CD4-positive, CD25-positive, alpha-beta regulatory T cell (primary cell): ENCODE results near the gene CRB2. TPM values are rescaled to one million over a fixed set of nuclear protein-coding genes. Genes with fewer than 3 reads are reported as not detected.

Source experiments
- ATAC-seq, 2 donors: fragments of 150-1000 bp; cut with Tn5 transposase; one replicate each; pipeline ENCODE4 v1.10.0; 2021; ENCODE audit warnings: low read depth in 2 of 2, moderate number of reproducible peaks in 2 of 2, moderate library complexity in 1 of 2
- DNase-seq, 3 donors: peaks; one replicate each; pipeline versions ENCODE4 v3.0.0 to v3.0.0-alpha.2; 2012 to 2022; ENCODE audit warnings: mixed read lengths in 1 of 3
- H3K27ac ChIP-seq: one replicate; pipeline ENCODE4 v1.7.0; 2013; ENCODE audit warnings: mild to moderate bottlenecking, low read length; ENCODE audit not compliant: insufficient read depth, poor library complexity, severe bottlenecking
- H3K27me3 ChIP-seq: one replicate; pipeline ENCODE4 v1.7.0; 2013; ENCODE audit warnings: low read length; ENCODE audit not compliant: control insufficient read depth, insufficient read depth
- H3K36me3 ChIP-seq: one replicate; pipeline ENCODE4 v1.7.0; 2013; ENCODE audit warnings: mild to moderate bottlenecking, low read length, moderate library complexity; ENCODE audit not compliant: control insufficient read depth, insufficient read depth
- H3K4me1 ChIP-seq: 2 replicates; pipeline ENCODE4 v1.7.0; 2013; ENCODE audit warnings: mild to moderate bottlenecking, low read length; ENCODE audit not compliant: insufficient read depth, control insufficient read depth, poor library complexity, severe bottlenecking
- H3K4me3 ChIP-seq: one replicate; pipeline ENCODE4 v1.7.0; 2013; ENCODE audit warnings: low read depth, mild to moderate bottlenecking, low read length, moderate library complexity
- H3K9me3 ChIP-seq, 2 experiments: 1 replicate in 1 of 2; 2 replicates in 1 of 2; pipeline ENCODE4 v1.7.0; 2013; ENCODE audit warnings: low read length in 2 of 2, mild to moderate bottlenecking in 1 of 2, moderate library complexity in 1 of 2; ENCODE audit not compliant: control insufficient read depth in 2 of 2
- H3K27ac Mint-ChIP-seq, 3 donors: one replicate each; pipeline ENCODE4 v1.8.0; 2020 to 2022; ENCODE audit warnings: mild to moderate bottlenecking in 3 of 3, mixed read lengths in 3 of 3, moderate library complexity in 2 of 3
- H3K27me3 Mint-ChIP-seq: one replicate; pipeline ENCODE4 v1.8.0; 2022; ENCODE audit warnings: mild to moderate bottlenecking, mixed read lengths
- H3K36me3 Mint-ChIP-seq: one replicate; pipeline ENCODE4 v1.8.0; 2020; ENCODE audit warnings: mixed read lengths
- H3K4me1 Mint-ChIP-seq, 4 donors: one replicate each; pipeline ENCODE4 v1.8.0; 2020 to 2022; ENCODE audit warnings: mixed read lengths in 4 of 4, mild to moderate bottlenecking in 1 of 4
- H3K4me3 Mint-ChIP-seq, 4 donors: one replicate each; pipeline ENCODE4 v1.8.0; 2020 to 2022; ENCODE audit warnings: mild to moderate bottlenecking in 4 of 4, mixed read lengths in 4 of 4, moderate library complexity in 3 of 4
- H3K9me3 Mint-ChIP-seq, 7 donors: one replicate each; pipeline ENCODE4 v1.8.0; 2020 to 2022; ENCODE audit warnings: mixed read lengths in 7 of 7, mild to moderate bottlenecking in 3 of 7, moderate library complexity in 2 of 7
- polyA plus RNA-seq, 4 donors: library from polyadenylated mRNA; unstranded; fragments of 300-500 nt; fragmentation: Illumina TruSeq; gene quantifications; one replicate each; pipeline ENCODE4 v1.2.3, GENCODE V29; 2021
- total RNA-seq: library from RNA; stranded (reverse); gene quantifications from one replicate; pipeline ENCODE4 v1.2.3, GENCODE V29; 2022

The CRB2 gene
- total and polyA plus RNA-seq, 5 donors from 2014 or later = 0.03 TPM; not detected in 4

- peaks cover 0 to 3% (median 0%) of the 10 kb centered on the region in 4 donors for H3K4me1 Mint-ChIP-seq
Observed at GRCh38 chr9:123389070-123389469, 33.1 kb downstream of the CRB2 start.

GRCh38 chr9:123389698-123390097 lies 33.7 kb downstream of the CRB2 start:
- H3K27ac ChIP-seq = no peak overlapping the region
- H3K4me1 ChIP-seq = no peaks in the 10 kb centered on the region
- DNase-seq (no peak), ATAC-seq (no peak)
- Mint-ChIP-seq H3K36me3 (peaks cover 5% of the 10 kb centered on the region), H3K4me1 (peaks cover 0 to 3% (median 0%) of the 10 kb centered on the region in 4 donors), H3K9me3 (peaks cover 0 to 1% (median 0%) of the 10 kb centered on the region in 7 donors), H3K4me3 (no peak overlapping the region), H3K27me3 (no peaks in the 10 kb centered on the region), H3K27ac (no peak overlapping the region)
- H3K27me3 ChIP-seq = no peaks in the 10 kb centered on the region
- no peak overlapping the region for H3K4me3 ChIP-seq
- H3K9me3 ChIP-seq = no peaks in the 10 kb centered on the region
- H3K36me3 ChIP-seq = no peaks in the 10 kb centered on the region

More at GRCh38 chr9:123389070-123389469, 33.1 kb downstream of the CRB2 start:
- DNase-seq (no peak), ATAC-seq (no peak)
- Histone ChIP-seq H3K4me3 (no peak overlapping the region), H3K9me3 (no peaks in the 10 kb centered on the region), H3K27me3 (no peaks in the 10 kb centered on the region), H3K36me3 (no peaks in the 10 kb centered on the region), H3K27ac (no peak overlapping the region), H3K4me1 (no peaks in the 10 kb centered on the region)
- Mint-ChIP-seq H3K36me3 (peaks cover 5% of the 10 kb centered on the region), H3K27ac (no peak overlapping the region), H3K4me3 (no peak overlapping the region), H3K27me3 (no peaks in the 10 kb centered on the region), H3K9me3 (no peaks in the 10 kb centered on the region)

GRCh38 chr9:123390337-123391135 lies 34.5 kb downstream of the CRB2 start:
- no peaks in the 10 kb centered on the region for H3K36me3 ChIP-seq
- ATAC-seq = no peak
- Mint-ChIP-seq H3K27me3 (no peaks in the 10 kb centered on the region), H3K27ac (no peak overlapping the region), H3K36me3 (peaks cover 5% of the 10 kb centered on the region), H3K4me1 (peaks cover 0 to under 1% (median 0%) of the 10 kb centered on the region in 4 donors), H3K4me3 (no peak overlapping the region), H3K9me3 (peaks cover 0 to 1% (median 0%) of the 10 kb centered on the region in 7 donors)
- no peak for DNase-seq
- H3K27ac ChIP-seq = no peak overlapping the region
- H3K4me1 ChIP-seq = no peaks in the 10 kb centered on the region
- no peak overlapping the region for H3K4me3 ChIP-seq
- H3K9me3 ChIP-seq = no peaks in the 10 kb centered on the region
- H3K27me3 ChIP-seq = no peaks in the 10 kb centered on the region

- H3K4me1 ChIP-seq = no peaks in the 10 kb centered on the region
- ATAC-seq = no peak
- Mint-ChIP-seq H3K9me3 (peaks cover 0 to 1% (median 0%) of the 10 kb centered on the region in 7 donors), H3K27me3 (no peaks in the 10 kb centered on the region), H3K4me3 (no peak overlapping the region), H3K36me3 (peaks cover 5% of the 10 kb centered on the region), H3K27ac (no peak overlapping the region), H3K4me1 (no peaks in the 10 kb centered on the region)
- no peaks in the 10 kb centered on the region for H3K9me3 ChIP-seq
- H3K27ac ChIP-seq = no peak overlapping the region
- DNase-seq = no peak
- H3K36me3 ChIP-seq = no peaks in the 10 kb centered on the region
- H3K4me3 ChIP-seq = no peak overlapping the region
- H3K27me3 ChIP-seq = no peaks in the 10 kb centered on the region
Observed at GRCh38 chr9:123391233-123391632, 35.2 kb downstream of the CRB2 start.

- no peak overlapping the region for H3K27ac ChIP-seq
- H3K27me3 Mint-ChIP-seq = no peaks in the 10 kb centered on the region
- no peaks in the 10 kb centered on the region for H3K27me3 ChIP-seq
- ATAC-seq = no peak
- peaks cover 8% of the 10 kb centered on the region for H3K36me3 Mint-ChIP-seq
- H3K4me3 Mint-ChIP-seq = no peak overlapping the region
- H3K9me3 ChIP-seq = no peaks in the 10 kb centered on the region
- H3K4me3 ChIP-seq = no peak overlapping the region
- no peaks in the 10 kb centered on the region for H3K4me1 Mint-ChIP-seq
- peaks cover 0 to 1% (median 0%) of the 10 kb centered on the region in 7 donors for H3K9me3 Mint-ChIP-seq
- DNase-seq = no peak
- no peak overlapping the region for H3K27ac Mint-ChIP-seq
- no peaks in the 10 kb centered on the region for H3K36me3 ChIP-seq
- H3K4me1 ChIP-seq = no peaks in the 10 kb centered on the region
Observed at GRCh38 chr9:123391946-123392345, 35.9 kb downstream of the CRB2 start.

- Mint-ChIP-seq H3K9me3 (peaks cover 0 to 1% (median 0%) of the 10 kb centered on the region in 7 donors), H3K27ac (no peak overlapping the region), H3K4me1 (no peaks in the 10 kb centered on the region), H3K4me3 (no peak overlapping the region), H3K36me3 (peaks cover 8% of the 10 kb centered on the region), H3K27me3 (no peaks in the 10 kb centered on the region)
- H3K27ac ChIP-seq = no peak overlapping the region
- no peak overlapping the region for H3K4me3 ChIP-seq
- H3K36me3 ChIP-seq = no peaks in the 10 kb centered on the region
- no peak for ATAC-seq
- H3K4me1 ChIP-seq = no peaks in the 10 kb centered on the region
- H3K27me3 ChIP-seq = no peaks in the 10 kb centered on the region
- no peak for DNase-seq
- no peaks in the 10 kb centered on the region for H3K9me3 ChIP-seq
Observed at GRCh38 chr9:123392802-123393201, 36.8 kb downstream of the CRB2 start.

- Mint-ChIP-seq H3K9me3 (peaks cover 0 to 1% (median 0%) of the 10 kb centered on the region in 7 donors), H3K36me3 (peaks cover 8% of the 10 kb centered on the region), H3K4me1 (no peaks in the 10 kb centered on the region), H3K27me3 (no peaks in the 10 kb centered on the region), H3K4me3 (no peak overlapping the region), H3K27ac (peak overlapping the region in 1 of 3 donors; percentile 87)
- H3K36me3 ChIP-seq = no peaks in the 10 kb centered on the region
- no peaks in the 10 kb centered on the region for H3K9me3 ChIP-seq
- DNase-seq = no peak
- no peak for ATAC-seq
- no peaks in the 10 kb centered on the region for H3K4me1 ChIP-seq
- no peaks in the 10 kb centered on the region for H3K27me3 ChIP-seq
- no peak overlapping the region for H3K27ac ChIP-seq
- H3K4me3 ChIP-seq = no peak overlapping the region
Observed at GRCh38 chr9:123394291-123395235, 38.6 kb downstream of the CRB2 start.
